H1 (cell line): ENCODE measurements around the gene BTBD16. TPM values are rescaled to one million over a fixed set of nuclear protein-coding genes. Genes with fewer than 3 reads are reported as not detected.

Experiments used
- CTCF ChIA-PET: fragments of 300-600 bp; sonication (Branson Sonifier 250); formaldehyde crosslinking; loops from one replicate; lab custom pipeline; 2021; ENCODE audit not compliant: partially characterized antibody; lab: Charles Lee
- POLR2A ChIA-PET: fragments of 300-600 bp; sonication (Branson Sonifier 250); formaldehyde crosslinking; loops from one replicate; lab custom pipeline; 2021; ENCODE audit warnings: inconsistent platforms; ENCODE audit not compliant: partially characterized antibody; lab: Charles Lee
- DNase-seq, 2 experiments: peaks; one replicate each; pipeline versions ENCODE4 v3.0.0 to v3.0.0-alpha.2; 2010 to 2022; ENCODE audit warnings: low spot score in 2 of 2, low read depth in 1 of 2, mixed read lengths in 1 of 2
- FAIRE-seq: peaks from 2 replicates; lab custom pipeline; 2011; peaks lifted over from hg19 to GRCh38; lab: Jason Lieb, UNC
- H2AFZ ChIP-seq: 2 replicates; pipeline ENCODE4 v1.8.1; 2012; ENCODE audit warnings: low read length, inconsistent platforms
- H2AK5ac ChIP-seq: 2 replicates; pipeline ENCODE4 v1.6.1; 2013; ENCODE audit warnings: low read depth, low read length
- H2BK120ac ChIP-seq: replicated peaks from 2 replicates; pipeline ENCODE3; 2013; ENCODE audit warnings: low read depth, low read length, inconsistent platforms
- H2BK12ac ChIP-seq: 2 replicates; pipeline ENCODE4 v1.6.1; 2013; ENCODE audit warnings: low read depth, low read length
- H2BK15ac ChIP-seq: 2 replicates; pipeline ENCODE4 v1.6.1; 2013; ENCODE audit warnings: low read length
- H2BK20ac ChIP-seq: 2 replicates; pipeline ENCODE4 v1.6.1; 2013; ENCODE audit warnings: low read length
- H2BK5ac ChIP-seq: 2 replicates; pipeline ENCODE4 v1.6.1; 2013; ENCODE audit warnings: low read depth, low read length
- H3K14ac ChIP-seq: 2 replicates; pipeline ENCODE4 v1.6.1; 2013; ENCODE audit warnings: inconsistent platforms; ENCODE audit not compliant: insufficient read length
- H3K18ac ChIP-seq: 2 replicates; pipeline ENCODE4 v1.6.1; 2013; ENCODE audit warnings: low read length; ENCODE audit errors: extremely low read depth
- H3K23ac ChIP-seq: 2 replicates; pipeline ENCODE4 v1.6.1; 2013; ENCODE audit warnings: inconsistent platforms; ENCODE audit not compliant: insufficient read length
- H3K23me2 ChIP-seq: 2 replicates; pipeline ENCODE4 v1.6.1; 2013; ENCODE audit warnings: low read depth, low read length
- H3K27ac ChIP-seq: 2 replicates; pipeline ENCODE4 v1.6.1; 2011; ENCODE audit warnings: low read depth, low read length, inconsistent platforms
- H3K27me3 ChIP-seq, 4 experiments: replicated peaks in 1 of 4; 1 replicate in 1 of 4; 2 replicates in 3 of 4; pipeline versions ENCODE4 v1.6.1 to v1.8.1; 2011 to 2013; ENCODE audit warnings: low read length in 3 of 4, mild to moderate bottlenecking in 3 of 4, inconsistent platforms in 2 of 4, mixed read lengths in 2 of 4, moderate library complexity in 1 of 4; ENCODE audit not compliant: control insufficient read depth in 3 of 4, insufficient read depth in 3 of 4; ENCODE audit errors: extremely low read depth in 1 of 4
- H3K36me3 ChIP-seq, 4 experiments: 2 replicates each; pipeline versions ENCODE4 v1.6.1 to v1.8.1; 2011 to 2013; ENCODE audit warnings: mild to moderate bottlenecking in 4 of 4, low read length in 3 of 4, moderate library complexity in 2 of 4, control low read depth in 1 of 4, inconsistent platforms in 1 of 4; ENCODE audit not compliant: insufficient read depth in 4 of 4, control insufficient read depth in 2 of 4
- H3K4ac ChIP-seq: replicated peaks from 2 replicates; pipeline ENCODE3; 2013; ENCODE audit warnings: low read length, low read depth, mixed read lengths, inconsistent platforms; ENCODE audit not compliant: insufficient read length
- H3K4me1 ChIP-seq, 4 experiments: replicated peaks in 1 of 4; 1 replicate in 1 of 4; 2 replicates in 3 of 4; pipeline versions ENCODE4 v1.6.1 to v1.8.1; 2011 to 2013; ENCODE audit warnings: low read length in 3 of 4, inconsistent platforms in 2 of 4, mixed read lengths in 1 of 4; ENCODE audit not compliant: insufficient read depth in 4 of 4, control insufficient read depth in 3 of 4
- H3K4me2 ChIP-seq, 2 experiments: 2 replicates each; pipeline versions ENCODE4 v1.6.1 to v1.8.1; 2011 to 2013; ENCODE audit warnings: low read depth in 2 of 2, low read length in 2 of 2, control low read depth in 1 of 2, inconsistent platforms in 1 of 2, mild to moderate bottlenecking in 1 of 2; ENCODE audit not compliant: insufficient read depth in 1 of 2
- H3K4me3 ChIP-seq, 4 experiments: fragments of 200-600, 300-600 bp in 1 of 4; sonication (generic), shearing (Covaris generic), sonication (Bioruptor Twin) in 1 of 4; 2 replicates each; pipeline versions ENCODE4 v1.5.1 to v1.8.1; 2011 to 2016; ENCODE audit warnings: low read length in 4 of 4, low read depth in 3 of 4, control low read depth in 2 of 4, inconsistent platforms in 2 of 4, mild to moderate bottlenecking in 2 of 4, mixed read lengths in 1 of 4, moderate library complexity in 1 of 4; ENCODE audit not compliant: insufficient read depth in 2 of 4; ENCODE audit errors: extremely low read depth in 1 of 4
- H3K56ac ChIP-seq: replicated peaks from 2 replicates; pipeline ENCODE3; 2013; ENCODE audit warnings: low read depth, mild to moderate bottlenecking, mixed read lengths, low read length, inconsistent platforms; ENCODE audit not compliant: insufficient read length
- H3K79me1 ChIP-seq: 2 replicates; pipeline ENCODE4 v1.6.1; 2013; ENCODE audit warnings: low read depth, low read length, control low read depth
- H3K79me2 ChIP-seq, 2 experiments: 2 replicates each; pipeline versions ENCODE4 v1.6.1 to v1.8.1; 2012 to 2013; ENCODE audit warnings: low read length in 2 of 2, mild to moderate bottlenecking in 2 of 2, inconsistent platforms in 1 of 2; ENCODE audit not compliant: insufficient read depth in 2 of 2, control insufficient read depth in 1 of 2
- H3K9ac ChIP-seq, 4 experiments: replicated peaks in 1 of 4; 1 replicate in 1 of 4; 2 replicates in 3 of 4; pipeline versions ENCODE4 v1.6.1 to v1.8.1; 2011 to 2013; ENCODE audit warnings: low read depth in 3 of 4, low read length in 3 of 4, control low read depth in 2 of 4, mild to moderate bottlenecking in 2 of 4, moderate library complexity in 2 of 4, inconsistent platforms in 1 of 4; ENCODE audit errors: extremely low read depth in 1 of 4
- H3K9me3 ChIP-seq, 2 experiments: 2 replicates each; pipeline versions ENCODE4 v1.6.1 to v1.8.1; 2012 to 2013; ENCODE audit warnings: mild to moderate bottlenecking in 2 of 2, moderate library complexity in 2 of 2, control low read depth in 1 of 2, inconsistent platforms in 1 of 2, low read depth in 1 of 2, low read length in 1 of 2, mixed read lengths in 1 of 2; ENCODE audit not compliant: insufficient read depth in 2 of 2
- H4K20me1 ChIP-seq, 2 experiments: replicated peaks in 1 of 2; 2 replicates each; pipeline versions ENCODE3 to v1.8.1; 2011 to 2013; ENCODE audit warnings: inconsistent platforms in 2 of 2, low read length in 2 of 2, mild to moderate bottlenecking in 1 of 2; ENCODE audit not compliant: insufficient read depth in 2 of 2, control insufficient read depth in 1 of 2
- H4K5ac ChIP-seq: 2 replicates; pipeline ENCODE4 v1.6.1; 2013; ENCODE audit warnings: low read length, low read depth, mixed read lengths, inconsistent platforms; ENCODE audit not compliant: insufficient read length
- H4K8ac ChIP-seq: 2 replicates; pipeline ENCODE4 v1.8.0; 2013; ENCODE audit warnings: mild to moderate bottlenecking, moderate library complexity, low read length, inconsistent platforms; ENCODE audit not compliant: insufficient read depth; ENCODE audit errors: extremely low read depth
- H4K91ac ChIP-seq: replicated peaks from 2 replicates; pipeline ENCODE3; 2013; ENCODE audit warnings: low read length, mixed read lengths, inconsistent platforms; ENCODE audit not compliant: insufficient read length
- ASH2L ChIP-seq: fragments of 200-600, 300-600 bp; sonication (generic); IDR thresholded peaks from one replicate; pipeline ENCODE4 v1.7.1; 2017; ENCODE audit warnings: low read length
- E2F6 ChIP-seq: IDR thresholded peaks from 2 replicates; pipeline ENCODE4 v1.6.1; 2012; ENCODE audit warnings: inconsistent platforms
- EP300 ChIP-seq, 2 experiments: IDR thresholded peaks; 1 replicate in 1 of 2; 2 replicates in 1 of 2; pipeline ENCODE4 v1.6.1; 2011 to 2012; ENCODE audit warnings: low read depth in 2 of 2, low read length in 2 of 2, mild to moderate bottlenecking in 2 of 2, borderline replicate concordance in 1 of 2, inconsistent platforms in 1 of 2, moderate library complexity in 1 of 2
- EZH2 ChIP-seq: fragments of 200-600 bp; sonication (generic); IDR thresholded peaks from 2 replicates; pipeline ENCODE4 v1.7.1; 2012; ENCODE audit warnings: low read depth, mild to moderate bottlenecking, moderate library complexity, low read length, inconsistent platforms; ENCODE audit not compliant: severe bottlenecking
- KDM1A ChIP-seq: fragments of 200-600, 300-600 bp; sonication (generic); IDR thresholded peaks from 2 replicates; pipeline ENCODE4 v1.7.1; 2016; ENCODE audit warnings: mild to moderate bottlenecking, low read length, borderline replicate concordance
- NANOG ChIP-seq: IDR thresholded peaks from 2 replicates; pipeline ENCODE4 v1.6.1; 2011; ENCODE audit warnings: low read length, low read depth, mild to moderate bottlenecking, inconsistent platforms; ENCODE audit not compliant: insufficient read depth, poor library complexity, severe bottlenecking
- WGBS, 2 experiments: shearing (Covaris generic) in 1 of 2; methylation state at CpG; one replicate each; pipeline versions ENCODE4 v1.1.6 to v1.1.7; 2013 to 2015; ENCODE audit warnings: low lambda C conversion rate in 2 of 2, mixed read lengths in 2 of 2, inconsistent platforms in 1 of 2, low coverage in 1 of 2, missing lambda C conversion rate in 1 of 2; ENCODE audit not compliant: insufficient replicate concordance in 2 of 2, insufficient coverage in 1 of 2, insufficient read length in 1 of 2; ENCODE audit errors: extremely low coverage in 1 of 2, missing lambda C conversion rate in 1 of 2; 5-methylcytosine and 5-hydroxymethylcytosine counted together
- polyA plus RNA-seq, 7 experiments: library from polyadenylated mRNA; depleted of rRNA in 3 of 7; stranded (reverse) in 5 of 7; unstranded in 2 of 7; fragments of >200 nt in 5 of 7; fragments of 200-250 nt in 2 of 7; gene quantifications; 1 replicate in 5 of 7; 2 replicates in 1 of 7; 4 replicates in 1 of 7; pipeline versions ENCODE4 v1.2.1 to v1.2.3, GENCODE V29; 2011 to 2013; ENCODE audit warnings: missing spikeins in 2 of 7, mixed read lengths in 2 of 7
- total RNA-seq: library from RNA; stranded (reverse); fragmentation: NEBNext Ultra II Directional; extraction: Animal tissue kit (Norgen Biotek cat#: 25700); gene quantifications from 2 replicates; pipeline ENCODE4 v1.2.1, GENCODE V29; 2021
- TF ChIP-seq, protein P1 (sequence below): IDR thresholded peaks from 2 replicates; pipeline ENCODE4 v1.6.1; 2012; ENCODE audit warnings: low read length, inconsistent platforms
- TF ChIP-seq, protein P2 (sequence below), 3 experiments: IDR thresholded peaks; 1 replicate in 2 of 3; 2 replicates in 1 of 3; pipeline versions ENCODE4 v1.5.1 to v1.6.1; 2011; ENCODE audit warnings: low read length in 3 of 3, mild to moderate bottlenecking in 3 of 3, inconsistent platforms in 2 of 3, low read depth in 1 of 3, moderate library complexity in 1 of 3; ENCODE audit not compliant: insufficient read depth in 1 of 3; ENCODE audit errors: control extremely low read depth in 1 of 3

Gene BTBD16
- total and polyA plus RNA-seq, 2 of the 8 experiments (the other 6 are each of a cell fraction or from before 2014, with no cell fraction given), result 0.05 TPM; not detected in 1

DNA sequence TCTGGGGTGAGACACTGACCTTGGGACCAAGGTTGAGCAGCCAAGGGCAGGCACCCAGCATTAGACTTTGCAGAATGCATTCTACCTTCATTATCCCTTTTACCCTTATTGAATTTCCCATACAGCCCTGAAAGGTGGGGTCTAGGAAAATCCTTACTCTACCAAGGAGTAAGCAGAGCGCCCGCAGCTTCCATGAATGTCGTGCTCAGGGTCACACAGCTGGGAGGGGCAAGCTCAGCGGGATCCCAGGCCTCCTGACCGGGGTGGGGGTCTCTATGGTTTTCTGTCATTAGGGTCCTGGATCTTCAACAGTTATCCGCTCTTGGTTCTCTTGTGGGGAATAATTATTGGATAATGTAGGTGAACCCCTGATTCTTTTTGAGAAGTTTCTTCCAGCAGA, 30.7 kb upstream of the BTBD16 start:
- CTCF ChIA-PET, result interaction anchor here (0.5 to 1.1 kb wide), 3 partner anchors 16 to 165 kb away, joined by 3 to 5 read pairs (median 4); no protein-coding TSS in a partner anchor
- H3K27me3 ChIP-seq, result no peaks in the 10 kb centered on the region
- H2AFZ ChIP-seq, result no peak overlapping the region
- H2BK12ac ChIP-seq, result no peak overlapping the region
- no peaks in the 10 kb centered on the region for H3K79me1 ChIP-seq
- H3K4me2 ChIP-seq, result no peak overlapping the region
- no peak overlapping the region for H3K23ac ChIP-seq
- H4K91ac ChIP-seq, result no peak overlapping the region
- H3K79me2 ChIP-seq, result no peaks in the 10 kb centered on the region
- FAIRE-seq (no peak), DNase-seq (no peak)
- H3K14ac ChIP-seq, result no peak overlapping the region
- H3K36me3 ChIP-seq, result peaks cover 19 to 49% (median 48%) of the 10 kb centered on the region in 4 experiments
- H3K4me3 ChIP-seq, result no peak overlapping the region
- H3K23me2 ChIP-seq, result no peaks in the 10 kb centered on the region
- H2BK120ac ChIP-seq, result no peak overlapping the region
- no peak overlapping the region for H3K56ac ChIP-seq
- WGBS, 2 experiments, result 95% methylated on average over 6 of the region's 6 CpGs; no CpG with 5 or more reads in 1 of the 2 experiments
- H3K9me3 ChIP-seq, result no peaks in the 10 kb centered on the region
- no peak overlapping the region for H2BK15ac ChIP-seq
- no peak overlapping the region for H4K5ac ChIP-seq
- no peak overlapping the region for H2AK5ac ChIP-seq
- no peaks in the 10 kb centered on the region for H3K4me1 ChIP-seq
- no peak overlapping the region for H3K9ac ChIP-seq
- H4K20me1 ChIP-seq, result peaks cover 0 to 2% of the 10 kb centered on the region in 2 experiments
- no peak overlapping the region for H3K18ac ChIP-seq
- no peak overlapping the region for H2BK20ac ChIP-seq
- H3K4ac ChIP-seq, result no peak overlapping the region
- no peak overlapping the region for H4K8ac ChIP-seq
- POLR2A ChIA-PET, result no interaction called here
- H2BK5ac ChIP-seq, result no peak overlapping the region
- H3K27ac ChIP-seq, result no peak overlapping the region
- TF ChIP-seq E2F6 (no peak), KDM1A (no peak), EZH2 (no peak), NANOG (no peak), EP300 (IDR thresholded peaks at IDR 0.05; ENCODE audit: borderline replicate concordance in 1 of 2, low read depth in 2 of 2, low read length in 2 of 2) (no peak), ASH2L (no peak)
- TF ChIP-seq, protein P1, sequence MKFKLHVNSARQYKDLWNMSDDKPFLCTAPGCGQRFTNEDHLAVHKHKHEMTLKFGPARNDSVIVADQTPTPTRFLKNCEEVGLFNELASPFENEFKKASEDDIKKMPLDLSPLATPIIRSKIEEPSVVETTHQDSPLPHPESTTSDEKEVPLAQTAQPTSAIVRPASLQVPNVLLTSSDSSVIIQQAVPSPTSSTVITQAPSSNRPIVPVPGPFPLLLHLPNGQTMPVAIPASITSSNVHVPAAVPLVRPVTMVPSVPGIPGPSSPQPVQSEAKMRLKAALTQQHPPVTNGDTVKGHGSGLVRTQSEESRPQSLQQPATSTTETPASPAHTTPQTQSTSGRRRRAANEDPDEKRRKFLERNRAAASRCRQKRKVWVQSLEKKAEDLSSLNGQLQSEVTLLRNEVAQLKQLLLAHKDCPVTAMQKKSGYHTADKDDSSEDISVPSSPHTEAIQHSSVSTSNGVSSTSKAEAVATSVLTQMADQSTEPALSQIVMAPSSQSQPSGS, result no peak
- TF ChIP-seq, protein P2, sequence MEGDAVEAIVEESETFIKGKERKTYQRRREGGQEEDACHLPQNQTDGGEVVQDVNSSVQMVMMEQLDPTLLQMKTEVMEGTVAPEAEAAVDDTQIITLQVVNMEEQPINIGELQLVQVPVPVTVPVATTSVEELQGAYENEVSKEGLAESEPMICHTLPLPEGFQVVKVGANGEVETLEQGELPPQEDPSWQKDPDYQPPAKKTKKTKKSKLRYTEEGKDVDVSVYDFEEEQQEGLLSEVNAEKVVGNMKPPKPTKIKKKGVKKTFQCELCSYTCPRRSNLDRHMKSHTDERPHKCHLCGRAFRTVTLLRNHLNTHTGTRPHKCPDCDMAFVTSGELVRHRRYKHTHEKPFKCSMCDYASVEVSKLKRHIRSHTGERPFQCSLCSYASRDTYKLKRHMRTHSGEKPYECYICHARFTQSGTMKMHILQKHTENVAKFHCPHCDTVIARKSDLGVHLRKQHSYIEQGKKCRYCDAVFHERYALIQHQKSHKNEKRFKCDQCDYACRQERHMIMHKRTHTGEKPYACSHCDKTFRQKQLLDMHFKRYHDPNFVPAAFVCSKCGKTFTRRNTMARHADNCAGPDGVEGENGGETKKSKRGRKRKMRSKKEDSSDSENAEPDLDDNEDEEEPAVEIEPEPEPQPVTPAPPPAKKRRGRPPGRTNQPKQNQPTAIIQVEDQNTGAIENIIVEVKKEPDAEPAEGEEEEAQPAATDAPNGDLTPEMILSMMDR (IDR thresholded peaks at IDR 0.05; ENCODE audit: control extremely low read depth in 1 of 3, insufficient read depth in 1 of 3, low read depth in 1 of 3, low read length in 3 of 3), result no peak
